ENCODE results near the gene ZNF70. TPM values are rescaled to one million over a fixed set of nuclear protein-coding genes. Genes with fewer than 3 reads are reported as not detected.

Gene ZNF70
- total and polyA plus RNA-seq, 2 of the 4 experiments (the other 2 are of a cell fraction), result 2.3 to 4.3 TPM

GRCh38 chr22:23751441-23751996 lies 607 bp upstream of the ZNF70 start:
- Histone ChIP-seq H3K9ac (ENCODE audit: low read depth, low read length) (peak overlapping the region; percentile 97), H4K20me1 (ENCODE audit: insufficient read depth, low read length) (no peaks in the 10 kb centered on the region), H3K36me3 (ENCODE audit: control insufficient read depth, insufficient read depth, low read length) (no peaks in the 10 kb centered on the region), H3K4ac (ENCODE audit: low read depth, low read length) (peak overlapping the region; percentile 100), H3K4me3 (ENCODE audit: insufficient read depth, low read depth, low read length) (peak overlapping the region; percentile 85), H2BK120ac (ENCODE audit: low read depth, low read length) (no peak overlapping the region), H3K14ac (replicated peaks; ENCODE audit: low read depth, low read length) (peak overlapping the region; percentile 100), H4K8ac (ENCODE audit: low read depth in 2 of 2, low read length in 2 of 2) (peak overlapping the region; percentile 98 to 99), H2BK20ac (ENCODE audit: low read depth, low read length) (no peak overlapping the region), H3K9me1 (ENCODE audit: insufficient read depth, low read length) (peaks cover 5% of the 10 kb centered on the region), H2AFZ (replicated peaks; ENCODE audit: low read length, poor library complexity) (peak overlapping the region; percentile 100), H3K27me3 (ENCODE audit: control insufficient read depth, insufficient read depth, low read length) (no peaks in the 10 kb centered on the region), H3K23ac (ENCODE audit: low read depth, low read length) (peak overlapping the region; percentile 97; the same call in 1 of the 2 replicates), H3K79me1 (ENCODE audit: low read depth in 1 of 2, low read length in 2 of 2) (peaks cover 12 to 30% of the 10 kb centered on the region in 2 experiments), H3K9me3 (ENCODE audit: control insufficient read depth, insufficient read depth, low read length) (no peaks in the 10 kb centered on the region), H2AK5ac (ENCODE audit: low read depth, low read length) (peak overlapping the region; percentile 95), H3K27ac (ENCODE audit: insufficient read depth, low read length) (peak overlapping the region; percentile 95), H2AK9ac (replicated peaks; ENCODE audit: low read depth, low read length, poor library complexity) (peak overlapping the region; percentile 74), H3K4me2 (ENCODE audit: low read depth, low read length) (peak overlapping the region; percentile 91), H2BK5ac (ENCODE audit: low read depth, low read length, poor library complexity, severe bottlenecking) (peak overlapping the region; percentile 90), H3K4me1 (ENCODE audit: control insufficient read depth, insufficient read depth, low read length) (peaks cover 4% of the 10 kb centered on the region), H2BK15ac (ENCODE audit: low read depth, low read length) (peak overlapping the region; percentile 12; the same call in 1 of the 3 replicates), H3K56ac (ENCODE audit: extremely low read depth, insufficient read depth, low read length) (peak overlapping the region; percentile 72), H3K18ac (ENCODE audit: low read depth, low read length) (no peak overlapping the region; the same call in 1 of the 2 replicates), H4K91ac (ENCODE audit: insufficient read depth, low read depth, low read length) (peak overlapping the region; percentile 93), H4K5ac (ENCODE audit: low read depth, low read length) (peak overlapping the region; percentile 92)
- TF ChIP-seq MXI1 (IDR thresholded peaks at IDR 0.05; ENCODE audit: borderline replicate concordance, low read depth, low read length) (no peak), RAD21 (IDR thresholded peaks at IDR 0.05; ENCODE audit: low read length) (no peak), SMC3 (IDR thresholded peaks at IDR 0.05; ENCODE audit: low read depth, low read length) (no peak), MAZ (IDR thresholded peaks at IDR 0.05; ENCODE audit: borderline replicate concordance, low read depth, low read length) (no peak), RFX5 (IDR thresholded peaks at IDR 0.05; ENCODE audit: low read depth, low read length) (no peak), CHD1 (IDR thresholded peaks at IDR 0.05; ENCODE audit: low read depth, low read length) (no peak), CTCF (conservative IDR thresholded peaks at IDR 0.05; ENCODE audit: low read depth, low read length) (no peak), MAFK (IDR thresholded peaks at IDR 0.05; ENCODE audit: low read depth, low read length) (no peak), RCOR1 (IDR thresholded peaks at IDR 0.05; ENCODE audit: insufficient replicate concordance, low read length) (no peak), NFE2L2 (IDR thresholded peaks at IDR 0.05; ENCODE audit: low read depth, low read length) (no peak)
- TF ChIP-seq, protein P1, sequence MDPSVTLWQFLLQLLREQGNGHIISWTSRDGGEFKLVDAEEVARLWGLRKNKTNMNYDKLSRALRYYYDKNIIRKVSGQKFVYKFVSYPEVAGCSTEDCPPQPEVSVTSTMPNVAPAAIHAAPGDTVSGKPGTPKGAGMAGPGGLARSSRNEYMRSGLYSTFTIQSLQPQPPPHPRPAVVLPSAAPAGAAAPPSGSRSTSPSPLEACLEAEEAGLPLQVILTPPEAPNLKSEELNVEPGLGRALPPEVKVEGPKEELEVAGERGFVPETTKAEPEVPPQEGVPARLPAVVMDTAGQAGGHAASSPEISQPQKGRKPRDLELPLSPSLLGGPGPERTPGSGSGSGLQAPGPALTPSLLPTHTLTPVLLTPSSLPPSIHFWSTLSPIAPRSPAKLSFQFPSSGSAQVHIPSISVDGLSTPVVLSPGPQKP (IDR thresholded peaks at IDR 0.05; ENCODE audit: borderline replicate concordance, low read depth, low read length), result no peak
- dilution Hi-C loops (cut with HindIII; ENCODE audit: low sequenced_read_pairs, unreplicated experiment) (no loop called here), in situ Hi-C loops (cut with MboI; ENCODE audit: low sequenced_read_pairs) (no loop called here), intact Hi-C loops (cut with micrococcal nuclease) (no loop called here)
- ATAC-seq (ENCODE audit: low read depth) (peak; percentile 42), DNase-seq (no peak)
- ChIA-PET POLR2A (ENCODE audit: unreplicated experiment) (no interaction called here), CTCF (no interaction called here)
- no TSS peak for BruUV-seq (replicated peaks)
- whole genome bisulfite sequencing, 2 experiments (ENCODE audit: extremely low coverage in 2 of 2, insufficient read length in 1 of 2), result 45% methylated on average over 2 of the region's 22 CpGs; no CpG with 5 or more reads in 1 of the 2 experiments

Measured in IMR-90 (cell line).